GM12878 (cell line): ENCODE measurements around the gene DCAF6. TPM values are rescaled to one million over a fixed set of nuclear protein-coding genes. Genes with fewer than 3 reads are reported as not detected.

Experiments used
- ATAC-seq: fragments of 200-7000 bp; cut with Tn5 transposase; 3 replicates; pipeline ENCODE4 v1.9.1; 2020; ENCODE audit warnings: mild to moderate bottlenecking, moderate library complexity
- BruUV-seq: library from RNA; stranded (reverse); fragments of 400-500 nt; replicated peaks from 2 replicates; lab custom pipeline; 2021; lab: Mats Ljungman, UMichigan
- CTCF ChIA-PET: fragments of 300-600 bp; sonication (Branson Sonifier 250); formaldehyde crosslinking; extraction: SDS; loops from one replicate; lab custom pipeline; 2021; ENCODE audit warnings: inconsistent platforms; lab: Yijun Ruan, JAX
- POLR2A ChIA-PET: fragments of 350-600 bp; formaldehyde crosslinking; extraction: SDS; loops from one replicate; lab custom pipeline; 2021; ENCODE audit warnings: inconsistent platforms; lab: Charles Lee
- RAD21 ChIA-PET: fragments of 300-600 bp; sonication (Branson Sonifier 250); formaldehyde crosslinking; loops from one replicate; lab custom pipeline; 2023; ENCODE audit warnings: antibody characterized with exemption; ENCODE audit not compliant: unreplicated experiment; lab: Charles Lee
- SMC1A ChIA-PET: fragments of 300-600 bp; sonication (Branson Sonifier 250); formaldehyde crosslinking; loops from one replicate; lab custom pipeline; 2023; ENCODE audit not compliant: unreplicated experiment, uncharacterized antibody; lab: Charles Lee
- DNase-seq: peaks from one replicate; pipeline ENCODE4 v3.0.0-alpha.2; 2011; ENCODE audit warnings: low read depth, low spot score
- FAIRE-seq: peaks from 3 replicates; lab custom pipeline; 2011; peaks lifted over from hg19 to GRCh38; lab: Jason Lieb, UNC
- H2AFZ ChIP-seq: 2 replicates; pipeline ENCODE4 v1.6.0; 2011; ENCODE audit warnings: low read depth, low read length, control low read depth; ENCODE audit not compliant: control insufficient read depth
- H3K27ac ChIP-seq: 2 replicates; pipeline ENCODE4 v1.5.1; 2011; ENCODE audit warnings: control low read depth; ENCODE audit not compliant: control insufficient read depth, insufficient read depth
- H3K27me3 ChIP-seq, 2 experiments: replicated peaks in 1 of 2; 2 replicates each; pipeline versions ENCODE4 v1.6.0 to v1.6.1; 2011; ENCODE audit warnings: low read length in 1 of 2; ENCODE audit not compliant: control insufficient read depth in 2 of 2, insufficient read depth in 2 of 2
- H3K36me3 ChIP-seq, 2 experiments: 2 replicates each; pipeline ENCODE4 v1.5.1; 2011; ENCODE audit warnings: low read length in 1 of 2; ENCODE audit not compliant: control insufficient read depth in 2 of 2, insufficient read depth in 2 of 2
- H3K4me1 ChIP-seq: 2 replicates; pipeline ENCODE4 v1.6.1; 2011; ENCODE audit warnings: mild to moderate bottlenecking, low read length, moderate library complexity, mixed read lengths; ENCODE audit not compliant: control insufficient read depth, insufficient read depth
- H3K4me2 ChIP-seq: 2 replicates; pipeline ENCODE4 v1.6.0; 2011; ENCODE audit warnings: control low read depth; ENCODE audit not compliant: control insufficient read depth, insufficient read depth
- H3K4me3 ChIP-seq: fragments of 200-600 bp; sonication (generic); 2 replicates; pipeline ENCODE4 v1.5.1; 2016
- H3K79me2 ChIP-seq: 2 replicates; pipeline ENCODE4 v1.6.0; 2011; ENCODE audit warnings: low read length; ENCODE audit not compliant: control insufficient read depth, insufficient read depth
- H3K9ac ChIP-seq: 2 replicates; pipeline ENCODE4 v1.8.0; 2011; ENCODE audit warnings: low read length, control low read depth, mixed read lengths; ENCODE audit not compliant: control insufficient read depth, insufficient read depth
- H3K9me3 ChIP-seq: replicated peaks from 3 replicates; pipeline ENCODE4 v1.5.1; 2011; ENCODE audit warnings: mild to moderate bottlenecking, low read length; ENCODE audit not compliant: control insufficient read depth, insufficient read depth
- H4K20me1 ChIP-seq: 2 replicates; pipeline ENCODE4 v1.6.0; 2011; ENCODE audit not compliant: control insufficient read depth, insufficient read depth
- SMARCA5 ChIP-seq: fragments of 450-650 bp; IDR thresholded peaks from 2 replicates; pipeline ENCODE4 v1.6.1; 2017; ENCODE audit warnings: mild to moderate bottlenecking
- ZNF217 ChIP-seq: fragments of 450-650 bp; IDR thresholded peaks from 2 replicates; pipeline ENCODE4 v1.6.1; 2017; ENCODE audit warnings: antibody characterized with exemption, mild to moderate bottlenecking
- WGBS: methylation state at CpG from one replicate; pipeline ENCODE4 v1.1.6; 2016; ENCODE audit warnings: low lambda C conversion rate; ENCODE audit not compliant: insufficient replicate concordance, insufficient coverage; ENCODE audit errors: missing lambda C conversion rate; 5-methylcytosine and 5-hydroxymethylcytosine counted together
- in situ Hi-C: fragments of 300-500 bp; cut with MboI; formaldehyde crosslinking; loops from 9 replicates; pipeline ENCODE4 v1.14.3; 2018; ENCODE audit warnings: mixed read lengths
- intact Hi-C: fragments of 100-400 bp; cut with micrococcal nuclease; formaldehyde crosslinking; loops from one replicate; pipeline ENCODE4 v1.14.2; 2022; ENCODE audit not compliant: unreplicated experiment
- polyA plus RNA-seq, 11 experiments: library from polyadenylated mRNA; depleted of rRNA in 4 of 11; unstranded in 6 of 11; stranded (reverse) in 5 of 11; fragments of >200 nt; fragmentation: Nextera tagmentation in 4 of 11; fragmentation: Illumina TruSeq in 1 of 11; extraction: Ambion mirVana in 4 of 11; extraction: Trizol in 1 of 11; gene quantifications; 1 replicate in 1 of 11; 2 replicates in 10 of 11; pipeline versions ENCODE4 v1.2.1 to v1.2.3, GENCODE V29; 2011 to 2016; ENCODE audit warnings: inconsistent platforms in 2 of 11, missing spikeins in 2 of 11, low read depth in 1 of 11
- total RNA-seq, 4 experiments: library from RNA; depleted of rRNA in 3 of 4; stranded (reverse); fragments of >200 nt in 3 of 4; fragmentation: Illumina TruSeq in 1 of 4; extraction: Trizol in 1 of 4; gene quantifications; 2 replicates each; pipeline versions ENCODE4 v1.2.1 to v1.2.3, GENCODE V29; 2013 to 2021
- TF ChIP-seq, protein P1 (sequence below): fragments of 450-650 bp; IDR thresholded peaks from 2 replicates; pipeline ENCODE4 v1.6.1; 2017; ENCODE audit warnings: borderline replicate concordance

The DCAF6 gene
- total and polyA plus RNA-seq, 10 of the 15 experiments (the other 5 are each of a cell fraction or from before 2014, with no cell fraction given), result 11.4 to 62.7 (median 33.0) TPM

- no peak overlapping the region for H3K27ac ChIP-seq
- SMC1A ChIA-PET, result interaction anchor here (0.6 to 2.5 kb wide), 8 partner anchors 9 to 304 kb away, joined by 3 to 11 read pairs (median 3); no protein-coding TSS in a partner anchor
Measured at GRCh38 chr1:167933788-167934187, 2.7 kb upstream of the DCAF6 start.

More at GRCh38 chr1:167933788-167934187, 2.7 kb upstream of the DCAF6 start:
- Histone ChIP-seq H3K4me2 (peak overlapping the region; percentile 75), H3K9me3 (no peaks in the 10 kb centered on the region), H4K20me1 (no peaks in the 10 kb centered on the region), H3K36me3 (no peaks in the 10 kb centered on the region), H2AFZ (no peak overlapping the region), H3K79me2 (peaks cover 63% of the 10 kb centered on the region), H3K9ac (no peak overlapping the region), H3K27me3 (no peaks in the 10 kb centered on the region), H3K4me3 (peak overlapping the region; percentile 78), H3K4me1 (no peaks in the 10 kb centered on the region)
- intact Hi-C loops, result loop anchor here (10.0 kb wide), 2 partner anchors 241 to 329 kb away; partner anchors contain the start of gene TIPRL
- DNase-seq, result no peak
- in situ Hi-C loops, result no loop called here
- no TSS peak for BruUV-seq
- RAD21 ChIA-PET, result interaction anchor here (0.9 to 2.4 kb wide), 4 partner anchors 34 to 215 kb away, joined by 3 to 11 read pairs (median 4); partner anchors contain the start of gene MPZL1
- CTCF ChIA-PET, result interaction anchor here (0.9 to 2.1 kb wide), 5 partner anchors 12 to 149 kb away, joined by 3 to 13 read pairs (median 4); partner anchors contain the start of gene ADCY10
- POLR2A ChIA-PET, result interaction anchor here (0.5 to 2.1 kb wide), 4 partner anchors 9 to 292 kb away, joined by 4 to 8 read pairs (median 5); partner anchors contain the start of gene SFT2D2
- no peak for FAIRE-seq
- WGBS, result 49% methylated on average over 4 of the region's 4 CpGs
- TF ChIP-seq ZNF217 (0 out of 2 replicates have a peak, but pooled peaks have one; percentile 25), SMARCA5 (0 out of 2 replicates have a peak, but pooled peaks have one; percentile 19)
- TF ChIP-seq, protein P1, sequence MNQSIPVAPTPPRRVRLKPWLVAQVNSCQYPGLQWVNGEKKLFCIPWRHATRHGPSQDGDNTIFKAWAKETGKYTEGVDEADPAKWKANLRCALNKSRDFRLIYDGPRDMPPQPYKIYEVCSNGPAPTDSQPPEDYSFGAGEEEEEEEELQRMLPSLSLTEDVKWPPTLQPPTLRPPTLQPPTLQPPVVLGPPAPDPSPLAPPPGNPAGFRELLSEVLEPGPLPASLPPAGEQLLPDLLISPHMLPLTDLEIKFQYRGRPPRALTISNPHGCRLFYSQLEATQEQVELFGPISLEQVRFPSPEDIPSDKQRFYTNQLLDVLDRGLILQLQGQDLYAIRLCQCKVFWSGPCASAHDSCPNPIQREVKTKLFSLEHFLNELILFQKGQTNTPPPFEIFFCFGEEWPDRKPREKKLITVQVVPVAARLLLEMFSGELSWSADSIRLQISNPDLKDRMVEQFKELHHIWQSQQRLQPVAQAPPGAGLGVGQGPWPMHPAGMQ, result no peak
- ATAC-seq, result no peak
